H1 (cell line): ENCODE measurements around the gene ASPHD2. TPM values are rescaled to one million over a fixed set of nuclear protein-coding genes. Genes with fewer than 3 reads are reported as not detected.

Source experiments
- CHD7 ChIP-seq: fragments of 300-600 bp; sonication (generic); IDR thresholded peaks from 2 replicates; pipeline ENCODE4 v1.7.1; 2012; ENCODE audit warnings: low read length, moderate library complexity, mild to moderate bottlenecking, inconsistent platforms; ENCODE audit not compliant: insufficient replicate concordance
- HDAC6 ChIP-seq: IDR thresholded peaks from one replicate; pipeline ENCODE4 v1.7.1; 2012; ENCODE audit warnings: low read depth, mild to moderate bottlenecking, inconsistent platforms, low read length, moderate library complexity
- MAFK ChIP-seq: IDR thresholded peaks from 2 replicates; pipeline ENCODE4 v1.6.1; 2012; ENCODE audit warnings: low read depth, mild to moderate bottlenecking, improper control_type of control experiment, low read length
- SP2 ChIP-seq: IDR thresholded peaks from 2 replicates; pipeline ENCODE4 v1.6.1; 2012; ENCODE audit warnings: mild to moderate bottlenecking, low read length, inconsistent platforms
- polyA plus RNA-seq, 7 experiments: library from polyadenylated mRNA; depleted of rRNA in 3 of 7; stranded (reverse) in 5 of 7; unstranded in 2 of 7; fragments of >200 nt in 5 of 7; fragments of 200-250 nt in 2 of 7; gene quantifications; 1 replicate in 5 of 7; 2 replicates in 1 of 7; 4 replicates in 1 of 7; pipeline versions ENCODE4 v1.2.1 to v1.2.3, GENCODE V29; 2011 to 2013; ENCODE audit warnings: missing spikeins in 2 of 7, mixed read lengths in 2 of 7
- total RNA-seq: library from RNA; stranded (reverse); fragmentation: NEBNext Ultra II Directional; extraction: Animal tissue kit (Norgen Biotek cat#: 25700); gene quantifications from 2 replicates; pipeline ENCODE4 v1.2.1, GENCODE V29; 2021

ASPHD2 gene
- total and polyA plus RNA-seq, 2 of the 8 experiments (the other 6 are each of a cell fraction or from before 2014, with no cell fraction given): 7.2 to 11.0 TPM

- TF ChIP-seq CHD7 (no peak), HDAC6 (no peak), MAFK (no peak), SP2 (no peak)
- TF ChIP-seq, all 59 proteins: peak for 0
These were observed 21.6 kb downstream of the ASPHD2 start (continued) for GRCh38 chr22:26450453-26451185.
